GM15510 (cell line): ENCODE data around the gene BLMH.

Experiments
- POLR2A ChIP-seq: IDR thresholded peaks from 3 replicates; pipeline ENCODE4 v1.6.1; 2011; ENCODE audit warnings: borderline replicate concordance; ENCODE audit not compliant: insufficient read length; ENCODE audit errors: extremely low read depth

Gene BLMH

GRCh38 chr17:30211371-30211770 is 80.4 kb downstream of the BLMH start:
- no peak for TF ChIP-seq POLR2A

- TF ChIP-seq POLR2A, result no peak
These were observed 80.8 kb downstream of the BLMH start for GRCh38 chr17:30210901-30211300.

GRCh38 chr17:30210366-30210765 is 81.4 kb downstream of the BLMH start:
- no peak for TF ChIP-seq POLR2A

GRCh38 chr17:30209930-30210329 is 81.8 kb downstream of the BLMH start:
- no peak for TF ChIP-seq POLR2A

- TF ChIP-seq POLR2A, result no peak
These were observed 83.5 kb downstream of the BLMH start for GRCh38 chr17:30208214-30208613.

GRCh38 chr17:30207655-30208054 is 84.1 kb downstream of the BLMH start:
- TF ChIP-seq POLR2A, result no peak

GRCh38 chr17:30203471-30203981 is 88.2 kb downstream of the BLMH start:
- no peak for TF ChIP-seq POLR2A

- TF ChIP-seq POLR2A, result no peak
These were observed 91.6 kb downstream of the BLMH start for GRCh38 chr17:30200106-30200505.

GRCh38 chr17:30199600-30199999 is 92.1 kb downstream of the BLMH start:
- no peak for TF ChIP-seq POLR2A
